ENCODE data around the gene PRRG3. TPM values are rescaled to one million over a fixed set of nuclear protein-coding genes. Genes with fewer than 3 reads are reported as not detected.

PRRG3 gene
- total and polyA plus RNA-seq, 4 experiments from 2014 or later: not detected

DNA sequence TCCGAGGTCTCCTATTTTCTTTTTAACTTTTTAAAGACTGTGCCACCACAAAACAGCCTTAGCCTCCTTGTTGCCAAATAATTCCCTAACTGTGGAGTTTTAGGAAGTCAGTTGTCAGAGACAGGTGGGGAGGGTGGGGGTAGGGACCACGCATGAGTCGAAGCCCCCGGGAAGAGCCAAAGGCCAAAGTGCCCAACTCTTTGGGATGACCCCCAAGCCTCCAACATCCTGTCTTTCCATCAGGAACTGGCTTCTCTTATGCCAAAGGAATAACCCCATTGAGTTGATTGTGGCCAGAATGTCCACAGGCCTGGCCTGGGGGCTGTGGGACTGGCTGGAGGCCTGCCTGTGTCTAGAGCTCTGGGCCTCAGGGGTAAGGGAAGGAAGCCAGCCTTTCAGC lies 5.8 kb downstream of the PRRG3 start:
- no peak overlapping the region for H3K27ac Mint-ChIP-seq
- intact Hi-C loops (cut with micrococcal nuclease): no loop called here
- POLR2A ChIA-PET (ENCODE audit: partially characterized antibody): no interaction called here
- CTCF ChIA-PET (ENCODE audit: partially characterized antibody): no interaction called here
- Histone ChIP-seq H3K36me3 (ENCODE audit: insufficient read depth, low read length) (no peaks in the 10 kb centered on the region), H3K4me1 (ENCODE audit: insufficient read depth, low read length) (no peaks in the 10 kb centered on the region), H3K27ac (ENCODE audit: low read depth, low read length) (no peak overlapping the region), H3K4me3 (ENCODE audit: low read length in 2 of 2) (no peak overlapping the region), H3K9me3 (ENCODE audit: control insufficient read depth in 1 of 2, low read length in 2 of 2) (no peaks in the 10 kb centered on the region), H3K27me3 (ENCODE audit: insufficient read depth, low read length) (no peaks in the 10 kb centered on the region)
- no peak for DNase-seq
- no peaks in the 10 kb centered on the region for H3K36me3 Mint-ChIP-seq
- H3K9me3 Mint-ChIP-seq: no peaks in the 10 kb centered on the region
- peaks cover 0 to 1% of the 10 kb centered on the region in 2 donors for H3K27me3 Mint-ChIP-seq
- H3K4me1 Mint-ChIP-seq: no peaks in the 10 kb centered on the region
- no peak overlapping the region for H3K4me3 Mint-ChIP-seq

- H3K9me3 Mint-ChIP-seq: no peaks in the 10 kb centered on the region
- Histone ChIP-seq H3K27ac (ENCODE audit: low read depth, low read length) (no peak overlapping the region), H3K36me3 (ENCODE audit: insufficient read depth, low read length) (no peaks in the 10 kb centered on the region), H3K27me3 (ENCODE audit: insufficient read depth, low read length) (no peaks in the 10 kb centered on the region), H3K9me3 (ENCODE audit: control insufficient read depth in 1 of 2, low read length in 2 of 2) (no peaks in the 10 kb centered on the region), H3K4me1 (ENCODE audit: insufficient read depth, low read length) (no peaks in the 10 kb centered on the region), H3K4me3 (ENCODE audit: low read length in 2 of 2) (no peak overlapping the region)
- ChIA-PET CTCF (ENCODE audit: partially characterized antibody) (no interaction called here), POLR2A (ENCODE audit: partially characterized antibody) (no interaction called here)
- peaks cover 0 to under 1% of the 10 kb centered on the region in 2 donors for H3K27me3 Mint-ChIP-seq
- no peaks in the 10 kb centered on the region for H3K36me3 Mint-ChIP-seq
- intact Hi-C loops (cut with micrococcal nuclease): no loop called here
- H3K4me3 Mint-ChIP-seq: no peak overlapping the region
- H3K27ac Mint-ChIP-seq: no peak overlapping the region
- H3K4me1 Mint-ChIP-seq: no peaks in the 10 kb centered on the region
- DNase-seq: no peak
These were observed 6.3 kb downstream of the PRRG3 start for GRCh38 chrX:151701531-151701930.

DNA sequence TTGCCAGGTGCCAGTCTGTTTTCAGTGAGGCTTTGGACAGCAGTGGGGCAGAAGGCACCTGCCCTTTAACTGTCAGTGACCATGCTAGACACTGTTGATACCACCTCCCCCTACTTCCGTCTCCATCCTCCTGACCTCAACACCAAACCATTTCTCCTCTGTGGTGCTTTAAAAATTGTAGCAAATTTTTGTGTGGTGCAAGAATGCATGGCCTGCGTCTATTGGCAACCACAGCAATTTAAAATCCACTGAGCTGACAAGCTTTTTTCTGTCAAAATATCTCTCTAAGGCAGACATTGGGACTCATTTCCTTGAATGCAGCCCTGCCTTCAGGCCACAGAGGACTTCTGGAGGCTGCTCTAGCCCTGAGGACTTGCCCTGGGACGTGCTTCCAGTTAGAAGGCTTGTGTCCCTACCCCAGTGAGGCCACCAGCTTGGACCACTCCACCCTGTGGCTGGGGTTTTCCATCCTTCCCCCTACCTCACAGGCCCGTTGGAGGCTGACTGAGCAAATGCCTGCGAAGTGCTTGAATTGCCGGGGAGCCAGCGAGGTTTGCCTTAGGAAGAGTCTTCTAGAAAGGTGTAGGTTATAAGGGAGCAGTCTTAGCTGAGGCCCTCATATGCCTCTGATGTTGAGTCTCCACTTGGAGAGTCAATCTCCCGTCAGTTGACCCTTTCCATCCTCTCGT lies 6.9 kb downstream of the PRRG3 start:
- no peaks in the 10 kb centered on the region for H3K36me3 Mint-ChIP-seq
- intact Hi-C loops (cut with micrococcal nuclease): no loop called here
- H3K27me3 ChIP-seq (ENCODE audit: insufficient read depth, low read length): no peaks in the 10 kb centered on the region
- no peak overlapping the region for H3K4me3 Mint-ChIP-seq
- H3K27ac ChIP-seq (ENCODE audit: low read depth, low read length): no peak overlapping the region
- H3K9me3 Mint-ChIP-seq: no peaks in the 10 kb centered on the region
- POLR2A ChIA-PET (ENCODE audit: partially characterized antibody): no interaction called here
- H3K4me1 ChIP-seq (ENCODE audit: insufficient read depth, low read length): no peaks in the 10 kb centered on the region
- CTCF ChIA-PET (ENCODE audit: partially characterized antibody): no interaction called here
- H3K36me3 ChIP-seq (ENCODE audit: insufficient read depth, low read length): no peaks in the 10 kb centered on the region
- H3K4me1 Mint-ChIP-seq: no peaks in the 10 kb centered on the region
- H3K27me3 Mint-ChIP-seq: no peaks in the 10 kb centered on the region
- no peak overlapping the region for H3K27ac Mint-ChIP-seq
- H3K9me3 ChIP-seq (ENCODE audit: control insufficient read depth in 1 of 2, low read length in 2 of 2): no peaks in the 10 kb centered on the region
- no peak overlapping the region for H3K4me3 ChIP-seq (ENCODE audit: low read length in 2 of 2)
- no peak for DNase-seq

DNA sequence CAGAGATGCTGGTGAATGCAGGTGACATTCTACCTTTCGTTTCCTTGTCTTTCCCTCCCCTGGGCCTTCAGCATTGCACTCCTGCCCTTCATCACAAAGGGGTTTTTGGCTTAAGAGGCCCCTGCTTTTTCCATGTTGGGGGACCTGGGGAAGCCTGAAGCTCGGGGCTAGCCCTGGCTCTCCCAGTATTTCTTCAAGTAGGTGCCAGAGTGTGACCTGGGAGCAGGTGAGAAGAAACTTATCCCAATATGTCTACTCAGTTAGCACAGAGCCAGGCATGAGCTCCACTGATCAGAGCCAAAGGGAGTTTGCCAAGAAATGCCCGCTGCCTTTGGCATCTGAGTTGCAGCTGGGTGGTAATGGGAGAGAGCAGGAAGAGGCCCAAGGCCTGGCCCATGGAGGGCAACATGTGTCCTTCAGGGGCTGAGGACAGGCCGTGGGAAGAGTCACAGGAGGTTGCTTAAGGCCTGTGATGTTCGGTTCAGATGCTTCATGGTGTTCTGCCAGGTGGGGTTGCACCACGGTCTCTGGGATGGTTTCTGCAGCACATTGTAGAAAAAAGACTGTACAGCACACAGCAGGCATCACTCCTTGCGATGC lies 7.6 kb downstream of the PRRG3 start:
- intact Hi-C loops (cut with micrococcal nuclease): no loop called here
- no peaks in the 10 kb centered on the region for H3K4me1 Mint-ChIP-seq
- POLR2A ChIA-PET (ENCODE audit: partially characterized antibody): no interaction called here
- CTCF ChIA-PET (ENCODE audit: partially characterized antibody): no interaction called here
- no peaks in the 10 kb centered on the region for H3K4me1 ChIP-seq (ENCODE audit: insufficient read depth, low read length)
- H3K27ac ChIP-seq (ENCODE audit: low read depth, low read length): no peak overlapping the region
- no peak overlapping the region for H3K4me3 ChIP-seq (ENCODE audit: low read length in 2 of 2)
- H3K36me3 Mint-ChIP-seq: no peaks in the 10 kb centered on the region
- no peak for DNase-seq
- H3K4me3 Mint-ChIP-seq: no peak overlapping the region
- no peaks in the 10 kb centered on the region for H3K27me3 Mint-ChIP-seq
- no peaks in the 10 kb centered on the region for H3K36me3 ChIP-seq (ENCODE audit: insufficient read depth, low read length)
- H3K27ac Mint-ChIP-seq: no peak overlapping the region
- no peaks in the 10 kb centered on the region for H3K27me3 ChIP-seq (ENCODE audit: insufficient read depth, low read length)
- H3K9me3 Mint-ChIP-seq: no peaks in the 10 kb centered on the region
- no peaks in the 10 kb centered on the region for H3K9me3 ChIP-seq (ENCODE audit: control insufficient read depth in 1 of 2, low read length in 2 of 2)

- H3K9me3 ChIP-seq (ENCODE audit: control insufficient read depth in 1 of 2, low read length in 2 of 2): no peaks in the 10 kb centered on the region
- H3K27me3 ChIP-seq (ENCODE audit: insufficient read depth, low read length): no peaks in the 10 kb centered on the region
- no peaks in the 10 kb centered on the region for H3K36me3 ChIP-seq (ENCODE audit: insufficient read depth, low read length)
- H3K4me3 ChIP-seq (ENCODE audit: low read length in 2 of 2): no peak overlapping the region
- H3K4me1 ChIP-seq (ENCODE audit: insufficient read depth, low read length): no peaks in the 10 kb centered on the region
- H3K4me1 Mint-ChIP-seq: no peaks in the 10 kb centered on the region
- intact Hi-C loops (cut with micrococcal nuclease): no loop called here
- H3K27ac ChIP-seq (ENCODE audit: low read depth, low read length): no peak overlapping the region
- no peak overlapping the region for H3K27ac Mint-ChIP-seq
- no peaks in the 10 kb centered on the region for H3K9me3 Mint-ChIP-seq
- no peak overlapping the region for H3K4me3 Mint-ChIP-seq
- ChIA-PET CTCF (ENCODE audit: partially characterized antibody) (no interaction called here), POLR2A (ENCODE audit: partially characterized antibody) (no interaction called here)
- H3K36me3 Mint-ChIP-seq: no peaks in the 10 kb centered on the region
- no peak for DNase-seq
- no peaks in the 10 kb centered on the region for H3K27me3 Mint-ChIP-seq
These were observed 8.2 kb downstream of the PRRG3 start for GRCh38 chrX:151703487-151703886.

DNA sequence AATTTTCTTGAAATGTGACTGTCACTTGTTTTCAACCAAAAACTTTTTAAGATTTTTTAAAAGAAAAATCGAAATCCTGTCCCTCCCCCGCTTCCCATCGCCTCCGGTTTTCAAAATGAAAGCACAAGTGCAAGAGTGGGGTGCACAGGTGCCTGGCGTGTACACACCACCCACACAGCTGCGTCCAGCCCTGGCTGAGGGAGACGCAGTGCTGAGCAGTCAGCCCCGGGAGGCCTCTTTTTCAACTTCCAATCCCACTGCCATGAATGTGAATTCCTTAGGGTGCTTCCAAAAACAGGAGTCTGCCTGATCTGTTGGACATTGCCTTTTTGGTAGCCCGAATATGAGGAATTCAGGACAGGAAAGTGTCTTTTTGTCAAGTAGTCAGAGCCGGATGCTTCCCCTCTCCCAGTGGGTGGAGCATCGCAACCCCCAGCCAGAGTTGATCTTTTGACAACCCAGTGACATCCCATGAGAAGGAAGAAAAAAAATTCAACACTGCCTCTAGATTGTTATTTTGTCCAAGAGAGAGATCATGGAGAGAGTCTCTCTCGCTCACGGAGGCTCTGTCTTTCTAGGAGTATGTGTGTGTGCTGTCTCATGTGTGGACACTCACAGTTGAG lies 8.9 kb downstream of the PRRG3 start:
- ChIA-PET CTCF (ENCODE audit: partially characterized antibody) (no interaction called here), POLR2A (ENCODE audit: partially characterized antibody) (no interaction called here)
- no peak overlapping the region for H3K27ac Mint-ChIP-seq
- H3K9me3 ChIP-seq (ENCODE audit: control insufficient read depth in 1 of 2, low read length in 2 of 2): no peaks in the 10 kb centered on the region
- H3K4me1 Mint-ChIP-seq: no peaks in the 10 kb centered on the region
- H3K4me3 Mint-ChIP-seq: no peak overlapping the region
- no peaks in the 10 kb centered on the region for H3K4me1 ChIP-seq (ENCODE audit: insufficient read depth, low read length)
- no peak overlapping the region for H3K4me3 ChIP-seq (ENCODE audit: low read length in 2 of 2)
- intact Hi-C loops (cut with micrococcal nuclease): no loop called here
- H3K27ac ChIP-seq (ENCODE audit: low read depth, low read length): no peak overlapping the region
- no peaks in the 10 kb centered on the region for H3K36me3 Mint-ChIP-seq
- no peak for DNase-seq
- H3K27me3 ChIP-seq (ENCODE audit: insufficient read depth, low read length): no peaks in the 10 kb centered on the region
- no peaks in the 10 kb centered on the region for H3K9me3 Mint-ChIP-seq
- H3K36me3 ChIP-seq (ENCODE audit: insufficient read depth, low read length): no peaks in the 10 kb centered on the region
- no peaks in the 10 kb centered on the region for H3K27me3 Mint-ChIP-seq

DNA sequence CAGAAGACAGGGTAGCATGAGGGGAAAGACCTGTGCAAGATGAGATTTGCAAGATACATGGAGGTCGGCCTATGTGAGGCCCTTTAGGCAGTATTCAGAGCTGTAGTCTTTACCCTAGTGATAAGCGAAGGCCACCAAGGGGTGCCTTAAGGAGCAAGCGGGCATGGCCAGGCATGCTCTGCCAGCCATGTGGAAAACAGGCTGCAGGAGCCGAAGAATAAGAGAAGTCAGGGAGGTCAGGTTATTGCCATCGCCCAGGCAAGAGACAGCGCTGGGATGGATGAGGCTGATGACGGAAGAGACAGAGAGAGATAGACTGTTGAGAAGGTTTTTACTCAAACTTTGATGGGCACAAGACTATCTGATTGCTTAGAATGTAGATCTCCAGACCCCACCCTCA lies 13.6 kb downstream of the PRRG3 start:
- Mint-ChIP-seq H3K4me3 (no peak overlapping the region), H3K4me1 (no peaks in the 10 kb centered on the region), H3K9me3 (no peaks in the 10 kb centered on the region), H3K27ac (no peak overlapping the region), H3K27me3 (no peaks in the 10 kb centered on the region), H3K36me3 (no peaks in the 10 kb centered on the region)
- Histone ChIP-seq H3K27ac (ENCODE audit: low read depth, low read length) (no peak overlapping the region), H3K4me1 (ENCODE audit: insufficient read depth, low read length) (no peaks in the 10 kb centered on the region), H3K27me3 (ENCODE audit: insufficient read depth, low read length) (no peaks in the 10 kb centered on the region), H3K4me3 (ENCODE audit: low read length in 2 of 2) (no peak overlapping the region), H3K36me3 (ENCODE audit: insufficient read depth, low read length) (no peaks in the 10 kb centered on the region), H3K9me3 (ENCODE audit: control insufficient read depth in 1 of 2, low read length in 2 of 2) (no peaks in the 10 kb centered on the region)
- POLR2A ChIA-PET (ENCODE audit: partially characterized antibody): no interaction called here
- intact Hi-C loops (cut with micrococcal nuclease): no loop called here
- CTCF ChIA-PET (ENCODE audit: partially characterized antibody): no interaction called here
- DNase-seq: no peak
